Mesendoderm (in vitro differentiated cells): Measurements from ENCODE around the gene SPDYE1.
"Not testable (repeated sequence)": the region's sequence is repeated elsewhere in the genome, so short reads cannot be mapped to it uniquely, and the experiment has no call there.

Experiments used
- DNase-seq: peaks from one replicate; pipeline ENCODE4 v3.0.0; 2013
- H2AK5ac ChIP-seq: 2 replicates; pipeline ENCODE4 v1.6.1; 2013; ENCODE audit warnings: low read length, inconsistent platforms
- H2BK120ac ChIP-seq: 2 replicates; pipeline ENCODE4 v1.6.1; 2013; ENCODE audit warnings: low read depth, mild to moderate bottlenecking, low read length, moderate library complexity, mixed read lengths
- H2BK15ac ChIP-seq: replicated peaks from 2 replicates; pipeline ENCODE4 v1.6.1; 2013; ENCODE audit warnings: low read depth, mild to moderate bottlenecking, moderate library complexity
- H2BK5ac ChIP-seq: 2 replicates; pipeline ENCODE4 v1.6.1; 2013; ENCODE audit warnings: low read length, inconsistent platforms
- H3K18ac ChIP-seq: 2 replicates; pipeline ENCODE4 v1.6.1; 2013; ENCODE audit warnings: mild to moderate bottlenecking, low read length, mixed read lengths
- H3K23ac ChIP-seq: one replicate; pipeline ENCODE4 v1.6.1; 2013; ENCODE audit warnings: low read length
- H3K27ac ChIP-seq: 2 replicates; pipeline ENCODE4 v1.5.1; 2013; ENCODE audit warnings: low read depth, mild to moderate bottlenecking, inconsistent platforms, low read length, moderate library complexity
- H3K27me3 ChIP-seq: 2 replicates; pipeline ENCODE4 v1.6.1; 2013; ENCODE audit warnings: low read length, control low read depth, mild to moderate bottlenecking, inconsistent platforms; ENCODE audit not compliant: insufficient read depth, poor library complexity
- H3K36me3 ChIP-seq: 2 replicates; pipeline ENCODE4 v1.6.1; 2013; ENCODE audit warnings: low read length, inconsistent platforms; ENCODE audit not compliant: control insufficient read depth, insufficient read depth
- H3K4ac ChIP-seq: one replicate; pipeline ENCODE4 v1.6.1; 2013; ENCODE audit warnings: low read depth, mild to moderate bottlenecking, low read length, moderate library complexity
- H3K4me1 ChIP-seq: 2 replicates; pipeline ENCODE4 v1.6.1; 2013; ENCODE audit warnings: low read depth, low read length, inconsistent platforms; ENCODE audit not compliant: control insufficient read depth
- H3K4me2 ChIP-seq: 2 replicates; pipeline ENCODE4 v1.6.1; 2013; ENCODE audit warnings: low read length
- H3K4me3 ChIP-seq: 2 replicates; pipeline ENCODE4 v1.5.1; 2013; ENCODE audit warnings: mild to moderate bottlenecking, low read length
- H3K56ac ChIP-seq: one replicate; pipeline ENCODE4 v1.6.1; 2013; ENCODE audit warnings: low read length
- H3K79me1 ChIP-seq: 2 replicates; pipeline ENCODE4 v1.6.1; 2013; ENCODE audit warnings: low read length, inconsistent platforms
- H3K79me2 ChIP-seq: 2 replicates; pipeline ENCODE4 v1.6.1; 2013; ENCODE audit warnings: mild to moderate bottlenecking, low read length; ENCODE audit not compliant: control insufficient read depth, insufficient read depth
- H3K9ac ChIP-seq: 2 replicates; pipeline ENCODE4 v1.6.1; 2013; ENCODE audit warnings: low read length, inconsistent platforms
- H4K5ac ChIP-seq: one replicate; pipeline ENCODE4 v1.6.1; 2013; ENCODE audit warnings: low read length
- H4K8ac ChIP-seq: one replicate; pipeline ENCODE4 v1.6.1; 2013; ENCODE audit warnings: low read depth, mild to moderate bottlenecking, control low read depth, low read length, moderate library complexity
- WGBS: extraction: QIAGEN DNeasy Blood & Tissue Kit; methylation state at CpG from one replicate; pipeline ENCODE4 v1.1.7; 2013; ENCODE audit warnings: low lambda C conversion rate, missing lambda C conversion rate; ENCODE audit not compliant: insufficient coverage; ENCODE audit errors: extremely low coverage; 5-methylcytosine and 5-hydroxymethylcytosine counted together

The SPDYE1 gene

GRCh38 chr7:44039800-44040492 is 42.2 kb downstream of the SPDYE1 start:
- not testable (repeated sequence) for H2BK5ac ChIP-seq, H2BK120ac ChIP-seq, DNase-seq, H4K8ac ChIP-seq, H3K23ac ChIP-seq, H3K4ac ChIP-seq, H3K79me1 ChIP-seq, H3K56ac ChIP-seq, H3K9ac ChIP-seq, H3K27me3 ChIP-seq, H3K4me3 ChIP-seq, H3K18ac ChIP-seq, H3K79me2 ChIP-seq, H3K36me3 ChIP-seq, H3K27ac ChIP-seq, H3K4me2 ChIP-seq, H2BK15ac ChIP-seq, H3K4me1 ChIP-seq, H2AK5ac ChIP-seq, H4K5ac ChIP-seq
- WGBS = no CpG with 5 or more reads among the region's 40 CpGs

- H3K4me1 ChIP-seq, H3K56ac ChIP-seq, H3K18ac ChIP-seq, H2BK15ac ChIP-seq, H3K27me3 ChIP-seq, H3K4ac ChIP-seq, H3K79me1 ChIP-seq, H3K4me2 ChIP-seq, H2BK5ac ChIP-seq, H3K27ac ChIP-seq, H3K36me3 ChIP-seq, H2BK120ac ChIP-seq, H4K5ac ChIP-seq, H3K23ac ChIP-seq, H3K4me3 ChIP-seq, H2AK5ac ChIP-seq, DNase-seq, H4K8ac ChIP-seq, H3K79me2 ChIP-seq: not testable (repeated sequence)
- peak overlapping the region; percentile 11 for H3K9ac ChIP-seq
- WGBS = no CpG with 5 or more reads among the region's 46 CpGs
These were observed 42.8 kb downstream of the SPDYE1 start for GRCh38 chr7:44040493-44040891.

- Histone ChIP-seq H2BK5ac (no peak overlapping the region), H3K9ac (no peak overlapping the region), H2BK120ac (no peak overlapping the region)
These were observed 44.5 kb downstream of the SPDYE1 start for GRCh38 chr7:44042221-44042620.

GRCh38 chr7:44043902-44044301 is 46.2 kb downstream of the SPDYE1 start:
- Histone ChIP-seq H3K4me3 (peak overlapping the region; percentile 46), H3K27me3 (no peaks in the 10 kb centered on the region), H2AK5ac (no peak overlapping the region), H3K4me1 (peaks cover 3% of the 10 kb centered on the region), H3K9ac (peak overlapping the region; percentile 90), H3K4me2 (peak overlapping the region; percentile 77), H3K18ac (no peak overlapping the region), H3K4ac (no peak overlapping the region), H3K36me3 (no peaks in the 10 kb centered on the region), H3K56ac (peak overlapping the region; percentile 86), H4K5ac (peak overlapping the region; percentile 97), H3K79me1 (peaks cover 22% of the 10 kb centered on the region), H3K79me2 (peaks cover 15% of the 10 kb centered on the region), H3K23ac (no peak overlapping the region), H2BK15ac (no peak overlapping the region), H2BK5ac (no peak overlapping the region), H3K27ac (no peak overlapping the region), H4K8ac (no peak overlapping the region), H2BK120ac (no peak overlapping the region)
- no peak for DNase-seq
- no CpG with 5 or more reads among the region's 8 CpGs for WGBS

More at GRCh38 chr7:44042221-44042620, 44.5 kb downstream of the SPDYE1 start:
- Histone ChIP-seq H3K56ac (no peak overlapping the region), H2AK5ac (no peak overlapping the region), H2BK15ac (no peak overlapping the region), H3K4me3 (no peak overlapping the region), H3K79me2 (peaks cover 15% of the 10 kb centered on the region), H4K5ac (no peak overlapping the region), H3K18ac (no peak overlapping the region), H3K79me1 (peaks cover 20% of the 10 kb centered on the region), H3K4me2 (no peak overlapping the region), H3K23ac (no peak overlapping the region), H3K4ac (no peak overlapping the region), H3K4me1 (peaks cover 3% of the 10 kb centered on the region), H4K8ac (no peak overlapping the region), H3K27me3 (no peaks in the 10 kb centered on the region), H3K27ac (no peak overlapping the region), H3K36me3 (no peaks in the 10 kb centered on the region)
- no CpG with 5 or more reads among the region's 2 CpGs for WGBS
- no peak for DNase-seq

- Histone ChIP-seq H3K36me3 (no peaks in the 10 kb centered on the region), H3K27ac (peak within 1 kb of the TSS; percentile 46), H3K27me3 (no peaks in the 10 kb centered on the region), H3K9ac (peak within 1 kb of the TSS; percentile 90), H3K79me1 (peaks cover 23% of the 10 kb centered on the region), H2AK5ac (no peak within 1 kb of the TSS), H3K23ac (peak within 1 kb of the TSS; percentile 24), H2BK15ac (no peak within 1 kb of the TSS), H3K4me2 (peak within 1 kb of the TSS; percentile 92), H3K4ac (no peak within 1 kb of the TSS), H2BK120ac (no peak within 1 kb of the TSS), H3K56ac (peak within 1 kb of the TSS; percentile 94), H4K8ac (no peak within 1 kb of the TSS), H2BK5ac (no peak within 1 kb of the TSS), H3K4me1 (peaks cover 3% of the 10 kb centered on the region), H4K5ac (peak within 1 kb of the TSS; percentile 97), H3K18ac (peak within 1 kb of the TSS; percentile 33), H3K79me2 (peaks cover 15% of the 10 kb centered on the region), H3K4me3 (peak within 1 kb of the TSS; percentile 89)
- WGBS = no CpG with 5 or more reads among the region's 74 CpGs
- DNase-seq = peak; percentile 91
These were observed 46.9 kb downstream of the SPDYE1 start, which contains the start of gene DBNL for GRCh38 chr7:44044315-44045225. Gene DBNL, plus strand, starts transcription at chr7:44044702. Its CDS starts 36 bp downstream, at chr7:44044738.
